MM.1S (cell line): Measurements from ENCODE around the gene RCBTB1.

Source experiments
- CTCF ChIP-seq: fragments of 300-600 bp; sonication (generic); IDR thresholded peaks from 2 replicates; pipeline ENCODE4 v1.5.1; 2016; ENCODE audit warnings: antibody characterized with exemption, low read length, mixed read lengths
- EZH2 ChIP-seq: fragments of 300-600 bp; sonication (generic); optimal IDR thresholded peaks from 2 replicates; pipeline ENCODE3; 2017; ENCODE audit warnings: low read depth, mild to moderate bottlenecking, antibody characterized with exemption, low read length, mixed read lengths
- EZH2phosphoT487 ChIP-seq: fragments of 300-600 bp; sonication (generic); IDR thresholded peaks from 2 replicates; pipeline ENCODE4 v1.6.1; 2018; ENCODE audit warnings: antibody characterized with exemption, low read length

- TF ChIP-seq CTCF (no peak), EZH2 (no peak), EZH2phosphoT487 (no peak)
Observed at GRCh38 chr13:49495783-49496762, 89.3 kb downstream of the RCBTB1 start, which contains the start of gene PHF11.
